DOHH2 (cell line): Measurements from ENCODE around the gene ANKS1B.

ENCODE experiments used
- H3F3A ChIP-seq: fragments of 200-600 bp; sonication (generic), shearing (Covaris generic); 2 replicates; pipeline ENCODE4 v1.6.0; 2016; ENCODE audit warnings: antibody characterized with exemption, mild to moderate bottlenecking; ENCODE audit not compliant: control insufficient read depth, insufficient read depth
- H3K27ac ChIP-seq: fragments of 200-600 bp; sonication (generic); 2 replicates; pipeline ENCODE4 v1.5.1; 2014; ENCODE audit warnings: low read depth, mild to moderate bottlenecking, low read length, moderate library complexity
- H3K27me3 ChIP-seq: fragments of 200-600 bp; sonication (generic); 2 replicates; pipeline ENCODE4 v1.6.1; 2014; ENCODE audit warnings: mild to moderate bottlenecking, low read length, mixed read lengths; ENCODE audit not compliant: control insufficient read depth
- H3K36me3 ChIP-seq: fragments of 200-600 bp; sonication (generic); 2 replicates; pipeline ENCODE4 v1.6.1; 2014; ENCODE audit warnings: mild to moderate bottlenecking, low read length, moderate library complexity, mixed read lengths; ENCODE audit not compliant: control insufficient read depth
- H3K4me1 ChIP-seq: fragments of 200-600 bp; sonication (generic); 2 replicates; pipeline ENCODE4 v1.6.1; 2014; ENCODE audit warnings: mild to moderate bottlenecking, low read length, mixed read lengths; ENCODE audit not compliant: control insufficient read depth
- H3K4me2 ChIP-seq: fragments of 200-600 bp; sonication (generic); 2 replicates; pipeline ENCODE4 v1.6.0; 2014; ENCODE audit warnings: mild to moderate bottlenecking, low read length, moderate library complexity
- H3K4me3 ChIP-seq: fragments of 200-600 bp; sonication (generic); 2 replicates; pipeline ENCODE4 v1.5.1; 2014; ENCODE audit warnings: mild to moderate bottlenecking, low read length, mixed read lengths
- H3K79me2 ChIP-seq: fragments of 200-600 bp; sonication (generic); 2 replicates; pipeline ENCODE4 v1.6.1; 2014; ENCODE audit warnings: mild to moderate bottlenecking, low read length, mixed read lengths; ENCODE audit not compliant: control insufficient read depth
- H3K9me2 ChIP-seq: fragments of 200-600 bp; sonication (generic); replicated peaks from 2 replicates; pipeline ENCODE4 v1.6.1; 2014; ENCODE audit warnings: mild to moderate bottlenecking, low read length, mixed read lengths; ENCODE audit not compliant: control insufficient read depth
- H3K9me3 ChIP-seq: fragments of 200-600 bp; sonication (generic); 2 replicates; pipeline ENCODE4 v1.6.1; 2014; ENCODE audit warnings: antibody characterized with exemption, low read length, mixed read lengths; ENCODE audit not compliant: control insufficient read depth, insufficient read depth
- H4K20me1 ChIP-seq: fragments of 200-600 bp; sonication (generic); 2 replicates; pipeline ENCODE4 v1.6.0; 2014; ENCODE audit warnings: low read depth, mild to moderate bottlenecking, antibody characterized with exemption, low read length, moderate library complexity; ENCODE audit not compliant: control insufficient read depth, insufficient read depth
- EZH2phosphoT487 ChIP-seq: fragments of 200-600 bp; sonication (generic); IDR thresholded peaks from 2 replicates; pipeline ENCODE4 v1.6.1; 2017; ENCODE audit warnings: borderline replicate concordance, mild to moderate bottlenecking, antibody characterized with exemption, low read length, moderate library complexity, mixed read lengths
- TF ChIP-seq, protein P1 (sequence below): fragments of 200-600 bp; sonication (generic); IDR thresholded peaks from one replicate; pipeline ENCODE4 v1.5.1; 2014; ENCODE audit warnings: antibody characterized with exemption, mild to moderate bottlenecking, low read depth, low read length; ENCODE audit not compliant: poor library complexity, severe bottlenecking

ANKS1B gene

DNA sequence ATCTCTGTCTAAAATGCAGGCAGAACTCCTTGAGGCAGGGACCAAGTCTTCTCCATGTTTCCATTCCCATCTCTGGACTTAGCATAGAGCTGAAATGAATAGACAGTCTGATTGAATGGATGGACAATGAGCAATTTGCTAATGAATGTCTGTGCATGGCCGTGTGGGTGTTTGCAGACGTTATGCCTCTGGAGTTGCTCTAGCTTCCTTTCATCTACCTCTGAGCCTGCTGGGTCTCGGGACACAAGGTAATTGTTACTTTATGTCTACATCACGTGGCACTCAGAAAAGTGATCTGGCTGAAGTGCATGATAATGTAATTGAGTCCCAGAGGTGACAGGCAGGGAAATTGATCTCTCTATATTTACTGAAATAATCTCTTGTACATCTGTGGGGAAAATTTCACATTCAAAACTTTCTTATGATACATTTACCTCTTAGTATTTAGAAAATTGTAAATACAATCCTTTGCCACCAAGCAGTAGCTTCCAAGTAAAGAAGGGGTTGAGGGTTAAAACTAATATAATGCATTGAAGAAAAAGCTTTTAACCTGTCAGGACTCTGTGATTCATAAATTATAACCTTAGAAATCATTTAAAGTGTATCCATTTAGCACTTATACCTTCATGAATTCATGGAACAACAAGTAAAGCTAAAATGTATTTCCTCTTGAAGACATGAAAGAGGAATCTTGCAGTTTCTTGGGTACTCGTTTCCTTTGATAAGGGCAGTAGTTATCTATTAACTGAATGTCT is 915.6 kb downstream of the ANKS1B start:
- H4K20me1 ChIP-seq, result no peaks in the 10 kb centered on the region

DNA sequence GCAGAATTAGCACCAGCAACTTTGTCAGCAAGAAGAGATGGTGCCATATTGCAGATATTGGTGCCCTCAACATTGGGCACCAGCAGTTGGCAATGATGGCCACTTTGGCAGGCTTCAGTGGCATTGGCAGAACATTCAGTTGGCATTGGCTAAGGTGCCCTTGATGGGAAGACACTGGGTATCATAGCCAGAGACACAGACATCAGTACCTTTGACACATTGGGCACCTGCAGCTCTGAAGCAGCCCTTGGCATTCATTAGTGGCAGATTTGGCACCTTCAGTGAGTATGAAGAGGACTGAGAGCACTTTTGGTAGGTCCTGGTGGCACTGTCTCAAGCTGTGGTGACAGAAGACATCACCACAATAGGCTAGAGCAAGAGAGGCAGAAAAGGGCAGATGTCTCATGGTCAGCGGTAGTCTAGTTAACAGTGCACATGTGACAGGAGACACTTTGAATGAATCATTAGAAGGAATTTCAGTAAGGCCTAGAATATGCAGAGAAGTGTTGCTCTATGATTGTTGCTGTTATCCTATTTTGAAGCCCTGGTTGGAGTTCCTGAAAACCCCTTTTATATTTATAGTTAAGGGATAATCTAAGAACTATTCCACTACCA is 917.5 kb downstream of the ANKS1B start:
- H3K9me3 ChIP-seq, result peaks cover 6% of the 10 kb centered on the region; the same call in 1 of the 2 replicates
- no peak overlapping the region for H3K27ac ChIP-seq
- no peaks in the 10 kb centered on the region for H3K36me3 ChIP-seq
- no peaks in the 10 kb centered on the region for H4K20me1 ChIP-seq
- H3K27me3 ChIP-seq, result no peaks in the 10 kb centered on the region
- no peak overlapping the region for H3K4me3 ChIP-seq
- H3K4me1 ChIP-seq, result peaks cover 6% of the 10 kb centered on the region
- H3K9me2 ChIP-seq, result no peaks in the 10 kb centered on the region
- TF ChIP-seq, protein P1, sequence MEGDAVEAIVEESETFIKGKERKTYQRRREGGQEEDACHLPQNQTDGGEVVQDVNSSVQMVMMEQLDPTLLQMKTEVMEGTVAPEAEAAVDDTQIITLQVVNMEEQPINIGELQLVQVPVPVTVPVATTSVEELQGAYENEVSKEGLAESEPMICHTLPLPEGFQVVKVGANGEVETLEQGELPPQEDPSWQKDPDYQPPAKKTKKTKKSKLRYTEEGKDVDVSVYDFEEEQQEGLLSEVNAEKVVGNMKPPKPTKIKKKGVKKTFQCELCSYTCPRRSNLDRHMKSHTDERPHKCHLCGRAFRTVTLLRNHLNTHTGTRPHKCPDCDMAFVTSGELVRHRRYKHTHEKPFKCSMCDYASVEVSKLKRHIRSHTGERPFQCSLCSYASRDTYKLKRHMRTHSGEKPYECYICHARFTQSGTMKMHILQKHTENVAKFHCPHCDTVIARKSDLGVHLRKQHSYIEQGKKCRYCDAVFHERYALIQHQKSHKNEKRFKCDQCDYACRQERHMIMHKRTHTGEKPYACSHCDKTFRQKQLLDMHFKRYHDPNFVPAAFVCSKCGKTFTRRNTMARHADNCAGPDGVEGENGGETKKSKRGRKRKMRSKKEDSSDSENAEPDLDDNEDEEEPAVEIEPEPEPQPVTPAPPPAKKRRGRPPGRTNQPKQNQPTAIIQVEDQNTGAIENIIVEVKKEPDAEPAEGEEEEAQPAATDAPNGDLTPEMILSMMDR, result no peak
- TF ChIP-seq EZH2phosphoT487, result no peak
- no peak overlapping the region for H3K4me2 ChIP-seq
- H3F3A ChIP-seq, result no peaks in the 10 kb centered on the region
- H3K79me2 ChIP-seq, result no peaks in the 10 kb centered on the region

More for the DNA sequence above, 915.6 kb downstream of the ANKS1B start:
- Histone ChIP-seq H3K4me1 (peaks cover 6% of the 10 kb centered on the region), H3K4me2 (no peak overlapping the region), H3K27me3 (no peaks in the 10 kb centered on the region), H3K4me3 (no peak overlapping the region), H3F3A (no peaks in the 10 kb centered on the region), H3K9me3 (peaks cover 6% of the 10 kb centered on the region; the same call in 1 of the 2 replicates), H3K36me3 (no peaks in the 10 kb centered on the region), H3K79me2 (no peaks in the 10 kb centered on the region), H3K9me2 (no peaks in the 10 kb centered on the region), H3K27ac (no peak overlapping the region)
- no peak for TF ChIP-seq EZH2phosphoT487
- TF ChIP-seq, protein P1, result no peak

DNA sequence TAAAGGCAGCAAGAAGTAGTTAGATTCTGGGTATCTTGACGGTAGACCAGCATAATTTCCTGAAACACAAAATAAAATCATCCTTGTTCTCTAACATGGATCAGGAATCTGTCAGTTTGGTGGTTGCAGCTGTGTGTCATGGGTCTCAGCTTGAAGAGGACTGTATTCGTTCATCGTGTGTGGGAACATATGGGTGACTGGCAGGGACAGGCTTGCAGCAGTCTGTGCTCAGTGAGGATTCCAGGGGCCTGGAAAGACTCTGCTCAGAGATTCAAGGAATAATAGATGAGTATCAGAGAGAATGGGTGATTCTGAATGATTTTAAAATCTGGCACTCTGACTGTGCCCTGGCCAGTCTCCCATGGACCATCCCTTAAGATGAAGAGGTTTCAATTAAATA is 918.0 kb downstream of the ANKS1B start:
- Histone ChIP-seq H3K4me1 (peaks cover 6% of the 10 kb centered on the region), H3K9me3 (peaks cover 6% of the 10 kb centered on the region; the same call in 1 of the 2 replicates), H3K9me2 (no peaks in the 10 kb centered on the region), H3K4me2 (no peak overlapping the region), H3K79me2 (no peaks in the 10 kb centered on the region), H3K27me3 (no peaks in the 10 kb centered on the region), H3K4me3 (no peak overlapping the region), H3K36me3 (no peaks in the 10 kb centered on the region), H3K27ac (no peak overlapping the region), H4K20me1 (no peaks in the 10 kb centered on the region), H3F3A (no peaks in the 10 kb centered on the region)
- no peak for TF ChIP-seq EZH2phosphoT487
- TF ChIP-seq, protein P1, result no peak
